Panc1 (cell line): ENCODE measurements around the gene KCNJ9. TPM values are rescaled to one million over a fixed set of nuclear protein-coding genes. Genes with fewer than 3 reads are reported as not detected.

Experiments used
- ATAC-seq: fragments of 200-7000 bp; cut with Tn5 transposase; 2 replicates; pipeline ENCODE4 v1.9.1; 2020; ENCODE audit warnings: mild to moderate bottlenecking, moderate library complexity
- BruUV-seq: library from RNA; stranded (reverse); fragments of 400-500 nt; replicated peaks from 2 replicates; lab custom pipeline; 2021; lab: Mats Ljungman, UMichigan
- CTCF ChIA-PET: fragments of 300-600 bp; sonication (Branson Sonifier 250); formaldehyde crosslinking; loops from one replicate; lab custom pipeline; 2022; ENCODE audit warnings: antibody characterized with exemption; lab: Charles Lee
- POLR2A ChIA-PET: fragments of 300-600 bp; sonication (Branson Sonifier 250); formaldehyde crosslinking; loops from one replicate; lab custom pipeline; 2022; ENCODE audit warnings: antibody characterized with exemption; lab: Charles Lee
- DNase-seq: peaks from one replicate; pipeline ENCODE4 v3.0.0-alpha.2; 2010; ENCODE audit warnings: low read depth, low spot score
- H3K27ac ChIP-seq: 2 replicates; pipeline ENCODE4 v1.5.1; 2011; ENCODE audit warnings: mild to moderate bottlenecking, low read length, inconsistent platforms
- H3K27me3 ChIP-seq: fragments of 200-500 bp; sonication (Bioruptor generic); 2 replicates; pipeline ENCODE4 v1.6.0; 2014; ENCODE audit warnings: low read length, inconsistent platforms; ENCODE audit not compliant: control insufficient read depth, insufficient read depth
- H3K36me3 ChIP-seq: fragments of 200-500 bp; sonication (Bioruptor generic); 2 replicates; pipeline ENCODE4 v1.5.1; 2014; ENCODE audit warnings: inconsistent platforms, mild to moderate bottlenecking, low read length, moderate library complexity; ENCODE audit not compliant: control insufficient read depth, insufficient read depth
- H3K4me1 ChIP-seq: 2 replicates; pipeline ENCODE4 v1.5.1; 2011; ENCODE audit warnings: inconsistent platforms, mild to moderate bottlenecking, low read length, moderate library complexity; ENCODE audit not compliant: control insufficient read depth, insufficient read depth
- H3K4me3 ChIP-seq, 2 experiments: 2 replicates each; pipeline ENCODE4 v1.5.1; 2011 to 2012; ENCODE audit warnings: low read depth in 2 of 2, low read length in 2 of 2, mild to moderate bottlenecking in 2 of 2, inconsistent platforms in 1 of 2, moderate library complexity in 1 of 2
- H3K9me3 ChIP-seq: fragments of 200-500 bp; sonication (Bioruptor generic); 2 replicates; pipeline ENCODE4 v1.5.1; 2014; ENCODE audit warnings: low read depth, mild to moderate bottlenecking, inconsistent platforms, low read length, moderate library complexity; ENCODE audit not compliant: control insufficient read depth, insufficient read depth
- CTCF ChIP-seq: fragments of 450-650 bp; IDR thresholded peaks from 2 replicates; pipeline ENCODE4 v1.5.1; 2017; ENCODE audit warnings: mild to moderate bottlenecking
- POLR2AphosphoS5 ChIP-seq: IDR thresholded peaks from 2 replicates; pipeline ENCODE4 v1.6.1; 2012; ENCODE audit warnings: mild to moderate bottlenecking, low read depth, low read length, moderate library complexity
- REST ChIP-seq, 2 experiments: IDR thresholded peaks; 2 replicates each; pipeline ENCODE4 v1.6.1; 2011 to 2012; ENCODE audit warnings: low read depth in 2 of 2, control low read depth in 1 of 2, low read length in 1 of 2, mild to moderate bottlenecking in 1 of 2, moderate library complexity in 1 of 2; ENCODE audit not compliant: insufficient read depth in 1 of 2
- SIN3A ChIP-seq: IDR thresholded peaks from 2 replicates; pipeline ENCODE4 v1.6.1; 2012; ENCODE audit warnings: low read depth, mild to moderate bottlenecking, low read length, moderate library complexity, borderline replicate concordance; ENCODE audit not compliant: insufficient read depth
- TCF7L2 ChIP-seq: IDR thresholded peaks from 2 replicates; pipeline ENCODE4 v1.6.1; 2011; ENCODE audit warnings: mild to moderate bottlenecking, low read depth, low read length, inconsistent platforms
- in situ Hi-C: cut with HindIII; loops from 2 replicates; pipeline ENCODE4 v1.10.0; 2016; ENCODE audit warnings: low sequenced_read_pairs, low pct_unique_long_range_greater_than_20kb
- intact Hi-C: fragments of 100-400 bp; cut with micrococcal nuclease; formaldehyde crosslinking; loops from one replicate; pipeline ENCODE4 v1.10.0; 2022; ENCODE audit not compliant: unreplicated experiment
- total RNA-seq: library from RNA; stranded (reverse); gene quantifications from one replicate; pipeline ENCODE4 v1.2.1, GENCODE V29; 2021; ENCODE audit not compliant: unreplicated experiment

KCNJ9 gene
- total RNA-seq, 1 experiment from 2014 or later = not detected

DNA sequence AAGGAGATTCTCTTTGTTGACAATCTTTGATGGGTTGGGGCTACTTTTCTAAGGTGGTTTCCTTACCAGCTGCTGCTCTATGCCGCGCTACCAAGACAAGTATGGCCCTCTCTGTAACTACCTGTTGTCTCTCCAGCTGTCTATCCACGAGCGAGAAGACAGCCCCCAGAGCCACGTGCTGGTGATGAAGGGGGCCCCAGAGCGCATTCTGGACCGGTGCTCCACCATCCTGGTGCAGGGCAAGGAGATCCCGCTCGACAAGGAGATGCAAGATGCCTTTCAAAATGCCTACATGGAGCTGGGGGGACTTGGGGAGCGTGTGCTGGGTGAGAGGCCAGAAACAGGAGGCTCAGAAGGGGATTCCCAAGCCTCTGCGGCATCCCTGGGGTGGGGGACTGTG, 48.6 kb downstream of the KCNJ9 start:
- Histone ChIP-seq H3K36me3 (no peaks in the 10 kb centered on the region), H3K27me3 (no peaks in the 10 kb centered on the region), H3K4me1 (no peaks in the 10 kb centered on the region), H3K9me3 (no peaks in the 10 kb centered on the region), H3K27ac (no peak overlapping the region), H3K4me3 (no peak overlapping the region)
- BruUV-seq = no TSS peak
- no peak for DNase-seq
- no peak for ATAC-seq
- TF ChIP-seq POLR2AphosphoS5 (no peak), REST (IDR thresholded peaks at IDR 0.05; ENCODE audit: insufficient read depth in 1 of 2, low read depth in 2 of 2, low read length in 1 of 2) (no peak), TCF7L2 (no peak), SIN3A (no peak), CTCF (no peak)
- POLR2A ChIA-PET = no interaction called here
- CTCF ChIA-PET = no interaction called here
- in situ Hi-C loops (no loop called here), intact Hi-C loops (no loop called here)

DNA sequence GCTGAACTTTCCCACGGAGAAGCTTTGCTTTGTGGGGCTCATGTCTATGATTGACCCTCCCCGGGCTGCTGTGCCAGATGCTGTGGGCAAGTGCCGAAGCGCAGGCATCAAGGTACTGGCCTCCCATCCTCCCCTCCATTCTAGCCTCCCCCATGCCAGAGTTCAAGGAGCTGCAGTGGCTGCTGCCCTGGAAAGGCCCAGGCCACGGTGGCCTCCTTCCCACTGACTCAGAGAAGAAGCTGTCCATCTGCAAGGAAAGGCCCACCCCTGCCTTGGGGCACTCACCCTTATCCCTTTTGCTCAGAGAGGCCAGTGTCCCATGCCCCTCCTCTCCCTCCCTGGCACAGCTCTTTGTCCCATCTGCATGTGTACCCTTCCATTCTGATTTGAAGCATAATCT, 49.1 kb downstream of the KCNJ9 start:
- Histone ChIP-seq H3K27me3 (no peaks in the 10 kb centered on the region), H3K9me3 (no peaks in the 10 kb centered on the region), H3K27ac (no peak overlapping the region), H3K36me3 (no peaks in the 10 kb centered on the region), H3K4me1 (no peaks in the 10 kb centered on the region), H3K4me3 (no peak overlapping the region)
- in situ Hi-C loops (no loop called here), intact Hi-C loops (no loop called here)
- ChIA-PET POLR2A (no interaction called here), CTCF (no interaction called here)
- ATAC-seq = no peak
- no TSS peak for BruUV-seq
- DNase-seq = no peak
- TF ChIP-seq TCF7L2 (no peak), REST (IDR thresholded peaks at IDR 0.05; ENCODE audit: insufficient read depth in 1 of 2, low read depth in 2 of 2, low read length in 1 of 2) (no peak), CTCF (no peak), SIN3A (no peak), POLR2AphosphoS5 (no peak)
